Heart left ventricle (tissue), 13 donors: ENCODE data around the gene TMEM109.

ENCODE experiments used
- CTCF ChIP-seq, 12 donors: fragments of 200-600 bp; sonication (generic) in 4 of 12; IDR thresholded peaks; one replicate each; pipeline versions ENCODE4 v1.5.0 to v1.8.0; 2018 to 2022; ENCODE audit warnings: antibody characterized with exemption in 12 of 12, mild to moderate bottlenecking in 5 of 12
- POLR2A ChIP-seq, 2 donors: fragments of 450-650 bp; IDR thresholded peaks; one replicate each; pipeline ENCODE4 v1.6.1; 2017; ENCODE audit warnings: antibody characterized with exemption in 2 of 2, mild to moderate bottlenecking in 2 of 2, moderate library complexity in 2 of 2
- donor health status: ischemic (EF 13 %, LVEDD 7.1; RV severe dilation, severe dysfunction).
- donor health status: DM: no; HTN: yes; CAD: no.
- donor health status: DM: no; HTN: no; CAD: no.
- donor health status: ischemic (EF 25% LVEDD 6.9; RV normal size, moderate dysfunction).
- donor health status: ischemic (EF 25% LVEDD 5.7; RV mildly dilated, moderate dysfunction).
- donor health status: ischemic (EF 35%, LVEDD 5.7; RV mildly dilated, moderate dysfunction).
- donor health status: nonischemic (EF 11% LVEDD 7.7; RV severe dilation, severe dysfunction).
- donor health status: DM: yes; HTN: yes; CAD: no.
- donor health status: PGD.
- donor health status: ischemic (EF 29% LVEDD 5.4; RV normal size, mild dysfunction).
- donor health status: nonischemic (EF 23%, LVEDD 6.1; RV moderate dilation, normal function).

GRCh38 chr11:60952742-60953170, 38.8 kb downstream of the TMEM109 start:
- TF ChIP-seq CTCF (IDR thresholded peaks at IDR 0.05) (no peak), POLR2A (IDR thresholded peaks at IDR 0.05) (peak in 1 of 2 donors; percentile 5)
